GM23338 (cell line): ENCODE data around the gene EOLA2.
"Not testable (repeated sequence)": the region's sequence is repeated elsewhere in the genome, so short reads cannot be mapped to it uniquely, and the experiment has no call there.

Source experiments
- CREB1 ChIP-seq: fragments of 250-450 bp; sonication (Bioruptor Pico); IDR thresholded peaks from 2 replicates; pipeline ENCODE4 v1.5.0; 2020; ENCODE audit warnings: low read depth, mild to moderate bottlenecking, moderate library complexity
- CTCF ChIP-seq, 2 experiments: fragments of 200-600 bp in 1 of 2; sonication (generic) in 1 of 2; conservative IDR thresholded peaks; 2 replicates each; pipeline versions ENCODE4 v1.5.1 to v1.6.1; 2016 to 2017; ENCODE audit warnings: antibody characterized with exemption in 2 of 2, low read depth in 2 of 2, mild to moderate bottlenecking in 2 of 2, moderate library complexity in 1 of 2
- EZH2 ChIP-seq: fragments of 200-600 bp; sonication (generic); IDR thresholded peaks from one replicate; pipeline ENCODE4 v1.8.0; 2017; ENCODE audit warnings: antibody characterized with exemption, mild to moderate bottlenecking, low read depth; ENCODE audit not compliant: unreplicated experiment
- EZH2phosphoT487 ChIP-seq: fragments of 200-600 bp; sonication (generic); IDR thresholded peaks from one replicate; pipeline ENCODE4 v1.8.1; 2018; ENCODE audit warnings: antibody characterized with exemption; ENCODE audit not compliant: unreplicated experiment
- JUNB ChIP-seq: IDR thresholded peaks from one replicate; pipeline ENCODE4 v1.6.1; 2016; ENCODE audit warnings: antibody characterized with exemption; ENCODE audit not compliant: unreplicated experiment
- NANOG ChIP-seq: IDR thresholded peaks from 2 replicates; pipeline ENCODE4 v1.6.1; 2016; ENCODE audit warnings: antibody characterized with exemption, borderline replicate concordance
- POLR2AphosphoS5 ChIP-seq: IDR thresholded peaks from 2 replicates; pipeline ENCODE4 v1.6.1; 2016; ENCODE audit warnings: antibody characterized with exemption, low read depth
- REST ChIP-seq: IDR thresholded peaks from one replicate; pipeline ENCODE4 v1.6.1; 2018; ENCODE audit warnings: antibody characterized with exemption; ENCODE audit not compliant: unreplicated experiment
- ZNF114 ChIP-seq: fragments of 250-450 bp; sonication (Bioruptor Pico); IDR thresholded peaks from 2 replicates; pipeline ENCODE4 v1.5.0; 2020; ENCODE audit warnings: mild to moderate bottlenecking, moderate library complexity
- ZNF331 ChIP-seq: fragments of 250-450 bp; sonication (Bioruptor Pico); IDR thresholded peaks from 2 replicates; pipeline ENCODE4 v1.5.0; 2020; ENCODE audit warnings: low read depth, mild to moderate bottlenecking, moderate library complexity
- ZNF462 ChIP-seq: fragments of 250-450 bp; sonication (Bioruptor Pico); IDR thresholded peaks from 2 replicates; pipeline ENCODE4 v1.5.0; 2020; ENCODE audit warnings: mild to moderate bottlenecking, moderate library complexity

DNA sequence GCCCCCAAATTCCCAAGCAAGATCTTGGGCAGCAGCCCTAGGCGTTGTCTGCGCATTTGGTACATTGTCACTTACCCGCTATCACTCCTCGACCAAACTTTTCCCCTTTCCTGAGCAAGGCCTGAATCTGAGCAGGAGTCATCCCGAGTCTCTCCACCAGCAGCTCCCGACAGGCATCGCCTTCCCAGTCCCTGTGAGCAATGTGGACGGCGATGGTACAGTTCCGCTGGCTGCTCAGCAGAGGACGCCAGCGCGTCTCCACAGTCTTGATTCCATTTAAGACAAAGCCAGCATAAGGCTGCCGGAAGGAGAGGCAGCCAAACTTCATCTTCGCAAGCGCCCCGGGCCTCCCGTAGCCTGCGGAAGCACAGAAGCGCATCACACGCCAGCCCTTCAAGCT lies 4.7 kb downstream of the EOLA2 start:
- TF ChIP-seq CTCF (conservative IDR thresholded peaks at IDR 0.05; ENCODE audit: low read depth in 2 of 2) = peak in 1 of 2 experiments; percentile 40; a peak in 2 of 4 replicates
- TF ChIP-seq EZH2; REST; ZNF462; EZH2phosphoT487; POLR2AphosphoS5; NANOG; ZNF114 (CRISPR knock-in tag); CREB1 (CRISPR knock-in tag); JUNB; ZNF331 (CRISPR knock-in tag): not testable (repeated sequence)
